ENCODE results near the gene TLN1.

TLN1 gene

GRCh38 chr9:35705372-35705771 lies 26.6 kb downstream of the TLN1 start:
- no peak for DNase-seq (ENCODE audit: low spot score)

- no peak for DNase-seq (ENCODE audit: low spot score)
Observed at GRCh38 chr9:35703906-35704672, 27.9 kb downstream of the TLN1 start.

- no peak for DNase-seq (ENCODE audit: low spot score)
Observed at GRCh38 chr9:35702696-35703095, 29.3 kb downstream of the TLN1 start.

GRCh38 chr9:35700942-35701341 lies 31.1 kb downstream of the TLN1 start:
- no peak for DNase-seq (ENCODE audit: low spot score)

- DNase-seq (ENCODE audit: low spot score), result no peak
Observed at GRCh38 chr9:35700031-35700430, 32.0 kb downstream of the TLN1 start.

- no peak for DNase-seq (ENCODE audit: low spot score)
Observed at GRCh38 chr9:35698231-35698630, 33.8 kb downstream of the TLN1 start.

- DNase-seq (ENCODE audit: low spot score), result no peak
Observed at GRCh38 chr9:35697486-35697885, 34.5 kb downstream of the TLN1 start.

GRCh38 chr9:35696520-35697215 lies 35.3 kb downstream of the TLN1 start:
- peak; percentile 49 for DNase-seq (ENCODE audit: low spot score)

GRCh38 chr9:35695943-35696401 lies 36.0 kb downstream of the TLN1 start:
- no peak for DNase-seq (ENCODE audit: low spot score)

GRCh38 chr9:35691757-35692301 lies 40.2 kb downstream of the TLN1 start:
- no peak for DNase-seq (ENCODE audit: low spot score)

- DNase-seq (ENCODE audit: low spot score), result no peak
Observed at GRCh38 chr9:35691334-35691650, 40.7 kb downstream of the TLN1 start.

GRCh38 chr9:35690614-35691333 lies 41.2 kb downstream of the TLN1 start:
- DNase-seq (ENCODE audit: low spot score), result peak; percentile 85

- DNase-seq (ENCODE audit: low spot score), result no peak
Observed at GRCh38 chr9:35690294-35690613, 41.7 kb downstream of the TLN1 start.

- DNase-seq (ENCODE audit: low spot score), result peak; percentile 92
Observed at GRCh38 chr9:35689542-35690293, 42.3 kb downstream of the TLN1 start, which contains the start of gene TPM2. TSS of gene TPM2 (minus strand) at chr9:35689925. CDS start at chr9:35689817, 108 bp downstream.

GRCh38 chr9:35688558-35689541 lies 43.1 kb downstream of the TLN1 start:
- peak; percentile 76 for DNase-seq (ENCODE audit: low spot score)

GRCh38 chr9:35687972-35688557 lies 43.9 kb downstream of the TLN1 start:
- no peak for DNase-seq (ENCODE audit: low spot score)

- DNase-seq (ENCODE audit: low spot score), result no peak
Observed at GRCh38 chr9:35687306-35687705, 44.7 kb downstream of the TLN1 start.

- peak; percentile 60 for DNase-seq (ENCODE audit: low spot score)
Observed at GRCh38 chr9:35686222-35687203, 45.5 kb downstream of the TLN1 start.

GRCh38 chr9:35685506-35685905 lies 46.5 kb downstream of the TLN1 start:
- no peak for DNase-seq (ENCODE audit: low spot score)
